Panc1 (cell line): Measurements from ENCODE around the gene RGMA. TPM values are rescaled to one million over a fixed set of nuclear protein-coding genes. Genes with fewer than 3 reads are reported as not detected.

Experiments used
- ATAC-seq: fragments of 200-7000 bp; cut with Tn5 transposase; 2 replicates; pipeline ENCODE4 v1.9.1; 2020; ENCODE audit warnings: mild to moderate bottlenecking, moderate library complexity
- BruUV-seq: library from RNA; stranded (reverse); fragments of 400-500 nt; replicated peaks from 2 replicates; lab custom pipeline; 2021; lab: Mats Ljungman, UMichigan
- CTCF ChIA-PET: fragments of 300-600 bp; sonication (Branson Sonifier 250); formaldehyde crosslinking; loops from one replicate; lab custom pipeline; 2022; ENCODE audit warnings: antibody characterized with exemption; lab: Charles Lee
- POLR2A ChIA-PET: fragments of 300-600 bp; sonication (Branson Sonifier 250); formaldehyde crosslinking; loops from one replicate; lab custom pipeline; 2022; ENCODE audit warnings: antibody characterized with exemption; lab: Charles Lee
- DNase-seq: peaks from one replicate; pipeline ENCODE4 v3.0.0-alpha.2; 2010; ENCODE audit warnings: low read depth, low spot score
- H3K27ac ChIP-seq: 2 replicates; pipeline ENCODE4 v1.5.1; 2011; ENCODE audit warnings: mild to moderate bottlenecking, low read length, inconsistent platforms
- H3K27me3 ChIP-seq: fragments of 200-500 bp; sonication (Bioruptor generic); 2 replicates; pipeline ENCODE4 v1.6.0; 2014; ENCODE audit warnings: low read length, inconsistent platforms; ENCODE audit not compliant: control insufficient read depth, insufficient read depth
- H3K36me3 ChIP-seq: fragments of 200-500 bp; sonication (Bioruptor generic); 2 replicates; pipeline ENCODE4 v1.5.1; 2014; ENCODE audit warnings: inconsistent platforms, mild to moderate bottlenecking, low read length, moderate library complexity; ENCODE audit not compliant: control insufficient read depth, insufficient read depth
- H3K4me1 ChIP-seq: 2 replicates; pipeline ENCODE4 v1.5.1; 2011; ENCODE audit warnings: inconsistent platforms, mild to moderate bottlenecking, low read length, moderate library complexity; ENCODE audit not compliant: control insufficient read depth, insufficient read depth
- H3K4me3 ChIP-seq, 2 experiments: 2 replicates each; pipeline ENCODE4 v1.5.1; 2011 to 2012; ENCODE audit warnings: low read depth in 2 of 2, low read length in 2 of 2, mild to moderate bottlenecking in 2 of 2, inconsistent platforms in 1 of 2, moderate library complexity in 1 of 2
- H3K9me3 ChIP-seq: fragments of 200-500 bp; sonication (Bioruptor generic); 2 replicates; pipeline ENCODE4 v1.5.1; 2014; ENCODE audit warnings: low read depth, mild to moderate bottlenecking, inconsistent platforms, low read length, moderate library complexity; ENCODE audit not compliant: control insufficient read depth, insufficient read depth
- POLR2AphosphoS5 ChIP-seq: IDR thresholded peaks from 2 replicates; pipeline ENCODE4 v1.6.1; 2012; ENCODE audit warnings: mild to moderate bottlenecking, low read depth, low read length, moderate library complexity
- SIN3A ChIP-seq: IDR thresholded peaks from 2 replicates; pipeline ENCODE4 v1.6.1; 2012; ENCODE audit warnings: low read depth, mild to moderate bottlenecking, low read length, moderate library complexity, borderline replicate concordance; ENCODE audit not compliant: insufficient read depth
- TCF7L2 ChIP-seq: IDR thresholded peaks from 2 replicates; pipeline ENCODE4 v1.6.1; 2011; ENCODE audit warnings: mild to moderate bottlenecking, low read depth, low read length, inconsistent platforms
- in situ Hi-C: cut with HindIII; loops from 2 replicates; pipeline ENCODE4 v1.10.0; 2016; ENCODE audit warnings: low sequenced_read_pairs, low pct_unique_long_range_greater_than_20kb
- intact Hi-C: fragments of 100-400 bp; cut with micrococcal nuclease; formaldehyde crosslinking; loops from one replicate; pipeline ENCODE4 v1.10.0; 2022; ENCODE audit not compliant: unreplicated experiment
- total RNA-seq: library from RNA; stranded (reverse); gene quantifications from one replicate; pipeline ENCODE4 v1.2.1, GENCODE V29; 2021; ENCODE audit not compliant: unreplicated experiment
- TF ChIP-seq, protein P1 (sequence below): fragments of 450-650 bp; IDR thresholded peaks from 2 replicates; pipeline ENCODE4 v1.5.1; 2017; ENCODE audit warnings: mild to moderate bottlenecking
- TF ChIP-seq, protein P2 (sequence below), 2 experiments: IDR thresholded peaks; 2 replicates each; pipeline ENCODE4 v1.6.1; 2011 to 2012; ENCODE audit warnings: low read depth in 2 of 2, control low read depth in 1 of 2, low read length in 1 of 2, mild to moderate bottlenecking in 1 of 2, moderate library complexity in 1 of 2; ENCODE audit not compliant: insufficient read depth in 1 of 2

RGMA gene
- total RNA-seq, 1 experiment from 2014 or later = 0.62 TPM

DNA sequence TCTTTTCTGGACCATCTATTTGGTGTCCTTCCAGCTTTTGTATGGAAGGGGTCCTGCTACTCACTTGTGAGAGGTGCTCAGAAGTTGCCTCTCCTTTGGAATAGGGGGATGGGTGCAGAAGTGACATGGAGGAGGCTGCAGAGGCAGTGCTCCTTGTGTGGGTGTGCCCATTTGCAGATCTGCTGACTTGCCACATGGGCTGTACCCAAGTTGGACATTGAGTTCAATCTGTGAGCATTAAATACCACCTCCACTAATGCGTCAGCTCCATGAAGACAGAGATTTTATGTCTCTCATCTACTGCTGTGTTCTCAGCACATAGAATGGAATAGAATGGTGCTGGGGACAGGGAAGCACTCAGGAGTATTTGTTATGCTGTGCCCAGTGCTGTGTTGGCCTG is 76.2 kb downstream of the RGMA start:
- ChIA-PET CTCF (no interaction called here), POLR2A (no interaction called here)
- DNase-seq = no peak

DNA sequence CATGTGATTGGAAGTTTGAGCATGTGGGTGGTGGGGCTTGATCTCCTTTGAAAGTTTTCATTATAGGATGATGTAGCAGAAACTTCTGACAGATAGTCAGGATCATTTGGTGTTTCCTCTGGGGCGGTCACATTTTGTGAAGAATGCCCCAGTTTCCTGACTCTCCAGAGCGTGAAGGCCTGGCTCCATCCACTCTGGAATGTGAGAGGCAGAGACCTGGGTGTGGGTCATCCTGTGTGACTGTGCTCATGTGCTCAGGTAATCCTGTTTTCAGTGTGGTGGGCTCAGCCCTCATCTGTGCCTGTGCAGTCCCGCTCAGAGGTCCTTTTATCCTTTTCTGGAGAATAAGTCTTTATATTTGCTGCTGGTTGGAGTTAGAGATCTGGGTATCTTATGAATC is 81.0 kb downstream of the RGMA start:
- Histone ChIP-seq H3K4me3 (no peak overlapping the region), H3K27me3 (no peaks in the 10 kb centered on the region), H3K9me3 (no peaks in the 10 kb centered on the region), H3K4me1 (no peaks in the 10 kb centered on the region), H3K27ac (no peak overlapping the region), H3K36me3 (peaks cover 73% of the 10 kb centered on the region)
- ATAC-seq (no peak), DNase-seq (no peak)
- intact Hi-C loops (no loop called here), in situ Hi-C loops (no loop called here)
- no peak for TF ChIP-seq TCF7L2
- TF ChIP-seq, protein P1, sequence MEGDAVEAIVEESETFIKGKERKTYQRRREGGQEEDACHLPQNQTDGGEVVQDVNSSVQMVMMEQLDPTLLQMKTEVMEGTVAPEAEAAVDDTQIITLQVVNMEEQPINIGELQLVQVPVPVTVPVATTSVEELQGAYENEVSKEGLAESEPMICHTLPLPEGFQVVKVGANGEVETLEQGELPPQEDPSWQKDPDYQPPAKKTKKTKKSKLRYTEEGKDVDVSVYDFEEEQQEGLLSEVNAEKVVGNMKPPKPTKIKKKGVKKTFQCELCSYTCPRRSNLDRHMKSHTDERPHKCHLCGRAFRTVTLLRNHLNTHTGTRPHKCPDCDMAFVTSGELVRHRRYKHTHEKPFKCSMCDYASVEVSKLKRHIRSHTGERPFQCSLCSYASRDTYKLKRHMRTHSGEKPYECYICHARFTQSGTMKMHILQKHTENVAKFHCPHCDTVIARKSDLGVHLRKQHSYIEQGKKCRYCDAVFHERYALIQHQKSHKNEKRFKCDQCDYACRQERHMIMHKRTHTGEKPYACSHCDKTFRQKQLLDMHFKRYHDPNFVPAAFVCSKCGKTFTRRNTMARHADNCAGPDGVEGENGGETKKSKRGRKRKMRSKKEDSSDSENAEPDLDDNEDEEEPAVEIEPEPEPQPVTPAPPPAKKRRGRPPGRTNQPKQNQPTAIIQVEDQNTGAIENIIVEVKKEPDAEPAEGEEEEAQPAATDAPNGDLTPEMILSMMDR = no peak
- TF ChIP-seq, protein P2, sequence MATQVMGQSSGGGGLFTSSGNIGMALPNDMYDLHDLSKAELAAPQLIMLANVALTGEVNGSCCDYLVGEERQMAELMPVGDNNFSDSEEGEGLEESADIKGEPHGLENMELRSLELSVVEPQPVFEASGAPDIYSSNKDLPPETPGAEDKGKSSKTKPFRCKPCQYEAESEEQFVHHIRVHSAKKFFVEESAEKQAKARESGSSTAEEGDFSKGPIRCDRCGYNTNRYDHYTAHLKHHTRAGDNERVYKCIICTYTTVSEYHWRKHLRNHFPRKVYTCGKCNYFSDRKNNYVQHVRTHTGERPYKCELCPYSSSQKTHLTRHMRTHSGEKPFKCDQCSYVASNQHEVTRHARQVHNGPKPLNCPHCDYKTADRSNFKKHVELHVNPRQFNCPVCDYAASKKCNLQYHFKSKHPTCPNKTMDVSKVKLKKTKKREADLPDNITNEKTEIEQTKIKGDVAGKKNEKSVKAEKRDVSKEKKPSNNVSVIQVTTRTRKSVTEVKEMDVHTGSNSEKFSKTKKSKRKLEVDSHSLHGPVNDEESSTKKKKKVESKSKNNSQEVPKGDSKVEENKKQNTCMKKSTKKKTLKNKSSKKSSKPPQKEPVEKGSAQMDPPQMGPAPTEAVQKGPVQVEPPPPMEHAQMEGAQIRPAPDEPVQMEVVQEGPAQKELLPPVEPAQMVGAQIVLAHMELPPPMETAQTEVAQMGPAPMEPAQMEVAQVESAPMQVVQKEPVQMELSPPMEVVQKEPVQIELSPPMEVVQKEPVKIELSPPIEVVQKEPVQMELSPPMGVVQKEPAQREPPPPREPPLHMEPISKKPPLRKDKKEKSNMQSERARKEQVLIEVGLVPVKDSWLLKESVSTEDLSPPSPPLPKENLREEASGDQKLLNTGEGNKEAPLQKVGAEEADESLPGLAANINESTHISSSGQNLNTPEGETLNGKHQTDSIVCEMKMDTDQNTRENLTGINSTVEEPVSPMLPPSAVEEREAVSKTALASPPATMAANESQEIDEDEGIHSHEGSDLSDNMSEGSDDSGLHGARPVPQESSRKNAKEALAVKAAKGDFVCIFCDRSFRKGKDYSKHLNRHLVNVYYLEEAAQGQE (IDR thresholded peaks at IDR 0.05; ENCODE audit: insufficient read depth in 1 of 2, low read depth in 2 of 2, low read length in 1 of 2) = no peak
- no peak for TF ChIP-seq POLR2AphosphoS5
- TF ChIP-seq SIN3A = no peak
- no TSS peak for BruUV-seq
- ChIA-PET CTCF (no interaction called here), POLR2A (no interaction called here)

More for the DNA sequence above, 76.2 kb downstream of the RGMA start:
- in situ Hi-C loops (no loop called here), intact Hi-C loops (loop anchor here (10.0 kb wide), 1 partner anchor 218 kb away; no protein-coding TSS in a partner anchor)
- H3K27me3 ChIP-seq = no peaks in the 10 kb centered on the region
- no peak overlapping the region for H3K4me3 ChIP-seq
- TF ChIP-seq, protein P1 = no peak
- no peak for TF ChIP-seq SIN3A
- peaks cover 74% of the 10 kb centered on the region for H3K36me3 ChIP-seq
- no peak; the same call in 1 of the 2 replicates for ATAC-seq
- no TSS peak for BruUV-seq
- H3K4me1 ChIP-seq = no peaks in the 10 kb centered on the region
- H3K9me3 ChIP-seq = no peaks in the 10 kb centered on the region
- no peak overlapping the region for H3K27ac ChIP-seq
